Measurements from ENCODE around the gene PEX10.

GRCh38 chr1:2458687-2459086 lies 46.3 kb upstream of the PEX10 start:
- TF ChIP-seq CTCF (conservative IDR thresholded peaks at IDR 0.05) (no peak), EZH2 (IDR thresholded peaks at IDR 0.05; ENCODE audit: low read depth) (no peak)

All from PC-9 (cell line).